Prostate gland (tissue), 2 donors: ENCODE results near the gene TRH. TPM values are rescaled to one million over a fixed set of nuclear protein-coding genes. Genes with fewer than 3 reads are reported as not detected.

Experiments
- DNase-seq: peaks from one replicate; pipeline ENCODE4 v3.0.0-alpha.2; 2019; ENCODE audit warnings: low spot score
- H3K27ac ChIP-seq, 2 donors: fragments of 200-600 bp; sonication (generic); 2 replicates each; pipeline ENCODE4 v1.5.1; 2017 to 2019
- H3K27me3 ChIP-seq: fragments of 200-600 bp; sonication (generic); replicated peaks from 2 replicates; pipeline ENCODE4 v1.5.1; 2019; ENCODE audit not compliant: insufficient read depth
- H3K36me3 ChIP-seq, 2 donors: fragments of 200-600 bp; sonication (generic); 1 replicate in 1 of 2; 2 replicates in 1 of 2; pipeline versions ENCODE4 v1.5.1 to v1.8.1; 2017 to 2019
- H3K4me1 ChIP-seq: fragments of 200-600 bp; sonication (generic); replicated peaks from 2 replicates; pipeline ENCODE4 v1.5.1; 2019
- H3K4me3 ChIP-seq, 2 donors: fragments of 200-600 bp; sonication (generic); 2 replicates each; pipeline ENCODE4 v1.5.1; 2017 to 2019
- H3K9me3 ChIP-seq: fragments of 200-600 bp; sonication (generic); 2 replicates; pipeline ENCODE4 v1.5.1; 2017
- CTCF ChIP-seq, 4 experiments: fragments of 200-600 bp in 2 of 4; fragments of 450-650 bp in 2 of 4; sonication (generic) in 2 of 4; IDR thresholded peaks; 1 replicate in 3 of 4; 2 replicates in 1 of 4; pipeline ENCODE4 v1.5.1; 2016 to 2019; ENCODE audit warnings: antibody characterized with exemption in 4 of 4, mild to moderate bottlenecking in 2 of 4, moderate library complexity in 2 of 4
- POLR2A ChIP-seq: fragments of 450-650 bp; IDR thresholded peaks from one replicate; pipeline ENCODE4 v1.6.1; 2016; ENCODE audit warnings: antibody characterized with exemption, mild to moderate bottlenecking
- POLR2AphosphoS5 ChIP-seq: sonication (generic); formaldehyde crosslinking; IDR thresholded peaks from one replicate; pipeline ENCODE4 v1.6.1; 2017; ENCODE audit warnings: antibody characterized with exemption
- WGBS: methylation state at CpG from one replicate; pipeline ENCODE4 v1.1.5; 2018; 5-methylcytosine and 5-hydroxymethylcytosine counted together
- intact Hi-C: fragments of 100-400 bp; cut with DNase I; formaldehyde crosslinking; loops from one replicate; pipeline ENCODE4 v1.14.2; 2022
- total RNA-seq, 2 donors: library from RNA; depleted of rRNA; stranded (reverse); fragments of >200 nt; gene quantifications; one replicate each; pipeline ENCODE4 v1.1.0, GENCODE V29; 2016

TRH gene
- total RNA-seq, 2 donors from 2014 or later = 0.97 TPM; not detected in 1

- no peak overlapping the region for H3K4me3 ChIP-seq
- DNase-seq = no peak
- no peaks in the 10 kb centered on the region for H3K27me3 ChIP-seq
- TF ChIP-seq POLR2AphosphoS5 (no peak), POLR2A (no peak), CTCF (IDR thresholded peaks at IDR 0.05) (no peak)
- H3K36me3 ChIP-seq = no peaks in the 10 kb centered on the region
- H3K9me3 ChIP-seq = no peaks in the 10 kb centered on the region
- no peak overlapping the region for H3K27ac ChIP-seq
- H3K4me1 ChIP-seq = no peaks in the 10 kb centered on the region
- intact Hi-C loops = no loop called here
These were observed 17.6 kb upstream of the TRH start for GRCh38 chr3:129956936-129957335.

GRCh38 chr3:129958755-129959154 is 15.8 kb upstream of the TRH start:
- no peak for TF ChIP-seq POLR2AphosphoS5
- TF ChIP-seq POLR2A = no peak
- no peak for TF ChIP-seq CTCF (IDR thresholded peaks at IDR 0.05)
- WGBS = 65% methylated on average over 6 of the region's 6 CpGs
- Histone ChIP-seq H3K4me3 (no peak overlapping the region), H3K27me3 (no peaks in the 10 kb centered on the region), H3K9me3 (no peaks in the 10 kb centered on the region), H3K4me1 (no peaks in the 10 kb centered on the region), H3K36me3 (no peaks in the 10 kb centered on the region), H3K27ac (no peak overlapping the region)
- intact Hi-C loops = no loop called here
- DNase-seq = no peak

- Histone ChIP-seq H3K27ac (no peak overlapping the region), H3K4me1 (no peaks in the 10 kb centered on the region), H3K36me3 (no peaks in the 10 kb centered on the region), H3K9me3 (no peaks in the 10 kb centered on the region), H3K27me3 (no peaks in the 10 kb centered on the region), H3K4me3 (no peak overlapping the region)
- 50% methylated on average over 5 of the region's 5 CpGs for WGBS
- intact Hi-C loops = no loop called here
- DNase-seq = no peak
- no peak for TF ChIP-seq POLR2AphosphoS5
- TF ChIP-seq CTCF (IDR thresholded peaks at IDR 0.05) = no peak
- no peak for TF ChIP-seq POLR2A
These were observed 13.4 kb upstream of the TRH start for GRCh38 chr3:129961141-129961541.

- Histone ChIP-seq H3K36me3 (no peaks in the 10 kb centered on the region), H3K4me1 (no peaks in the 10 kb centered on the region), H3K4me3 (no peak overlapping the region), H3K27ac (no peak overlapping the region), H3K27me3 (no peaks in the 10 kb centered on the region), H3K9me3 (no peaks in the 10 kb centered on the region)
- TF ChIP-seq CTCF (IDR thresholded peaks at IDR 0.05) (no peak), POLR2A (no peak), POLR2AphosphoS5 (no peak)
- intact Hi-C loops = no loop called here
- WGBS = 93% methylated on average over 3 of the region's 3 CpGs
- DNase-seq = no peak
These were observed 11.9 kb upstream of the TRH start for GRCh38 chr3:129962600-129962999.

GRCh38 chr3:129965937-129966336 is 8.6 kb upstream of the TRH start:
- no peaks in the 10 kb centered on the region for H3K27me3 ChIP-seq
- H3K36me3 ChIP-seq = no peaks in the 10 kb centered on the region
- intact Hi-C loops = no loop called here
- 100% methylated on average over 2 of the region's 2 CpGs for WGBS
- no peaks in the 10 kb centered on the region for H3K4me1 ChIP-seq
- no peak overlapping the region for H3K4me3 ChIP-seq
- H3K9me3 ChIP-seq = no peaks in the 10 kb centered on the region
- H3K27ac ChIP-seq = no peak overlapping the region
- TF ChIP-seq CTCF (IDR thresholded peaks at IDR 0.05) (no peak), POLR2A (no peak), POLR2AphosphoS5 (no peak)
- DNase-seq = no peak
